Measurements from ENCODE around the gene KRT82.
"Not testable (repeated sequence)": the region's sequence is repeated elsewhere in the genome, so short reads cannot be mapped to it uniquely, and the experiment has no call there.

Gene KRT82

GRCh38 chr12:52347551-52348510, 58.3 kb downstream of the KRT82 start:
- no peak overlapping the region for H3K4me3 ChIP-seq (ENCODE audit: low read depth, low read length)
- no peak for TF ChIP-seq CTCF (IDR thresholded peaks at IDR 0.05; ENCODE audit: borderline replicate concordance, insufficient read depth, low read depth, low read length)

GRCh38 chr12:52347016-52347415, 59.1 kb downstream of the KRT82 start:
- TF ChIP-seq CTCF (IDR thresholded peaks at IDR 0.05; ENCODE audit: borderline replicate concordance, insufficient read depth, low read depth, low read length), result no peak
- H3K4me3 ChIP-seq (ENCODE audit: low read depth, low read length), result no peak overlapping the region

GRCh38 chr12:52346593-52346992, 59.5 kb downstream of the KRT82 start:
- no peak for TF ChIP-seq CTCF (IDR thresholded peaks at IDR 0.05; ENCODE audit: borderline replicate concordance, insufficient read depth, low read depth, low read length)
- H3K4me3 ChIP-seq (ENCODE audit: low read depth, low read length), result no peak overlapping the region

- not testable (repeated sequence) for H3K4me3 ChIP-seq (ENCODE audit: low read depth, low read length)
Observed at GRCh38 chr12:52345041-52345440, 61.1 kb downstream of the KRT82 start.

- H3K4me3 ChIP-seq (ENCODE audit: low read depth, low read length), result no peak overlapping the region
- TF ChIP-seq CTCF (IDR thresholded peaks at IDR 0.05; ENCODE audit: borderline replicate concordance, insufficient read depth, low read depth, low read length), result no peak
Observed at GRCh38 chr12:52344111-52344510, 62.0 kb downstream of the KRT82 start.
